GM18907 (cell line): ENCODE results near the gene CCDC97.

Experiments used
- ATAC-seq: cut with Tn5 transposase; IDR thresholded peaks from one replicate; pipeline ENCODE4 v1.9.1; 2021; ENCODE audit warnings: mild to moderate bottlenecking, moderate library complexity; ENCODE audit not compliant: unreplicated experiment

CCDC97 gene

GRCh38 chr19:41297628-41298347, 12.2 kb upstream of the CCDC97 start:
- peak; percentile 72 for ATAC-seq

- peak; percentile 16 for ATAC-seq
Measured at GRCh38 chr19:41298348-41298964, 11.5 kb upstream of the CCDC97 start.

GRCh38 chr19:41299046-41299754, 10.8 kb upstream of the CCDC97 start:
- ATAC-seq, result no peak

GRCh38 chr19:41299755-41300089, 10.2 kb upstream of the CCDC97 start:
- no peak for ATAC-seq

GRCh38 chr19:41300555-41300954, 9.4 kb upstream of the CCDC97 start:
- no peak for ATAC-seq

GRCh38 chr19:41302624-41303351, 7.2 kb upstream of the CCDC97 start:
- ATAC-seq, result peak; percentile 35

GRCh38 chr19:41303954-41304353, 6.0 kb upstream of the CCDC97 start:
- no peak for ATAC-seq

- ATAC-seq, result no peak
Measured at GRCh38 chr19:41304706-41305483, 5.1 kb upstream of the CCDC97 start.

GRCh38 chr19:41305927-41306793, 3.8 kb upstream of the CCDC97 start:
- no peak for ATAC-seq

- ATAC-seq, result no peak
Measured at GRCh38 chr19:41307090-41307875, 2.7 kb upstream of the CCDC97 start.

- no peak for ATAC-seq
Measured at GRCh38 chr19:41307954-41308449, 2.0 kb upstream of the CCDC97 start.

GRCh38 chr19:41308450-41309179, 1.4 kb upstream of the CCDC97 start:
- peak; percentile 47 for ATAC-seq

- ATAC-seq, result no peak
Measured at GRCh38 chr19:41309180-41310032, 566 bp upstream of the CCDC97 start.

- no peak for ATAC-seq
Measured at GRCh38 chr19:41311072-41311471, 1.1 kb downstream of the CCDC97 start.

GRCh38 chr19:41311613-41312012, 1.6 kb downstream of the CCDC97 start:
- ATAC-seq, result no peak

GRCh38 chr19:41316306-41316920, 6.4 kb downstream of the CCDC97 start:
- no peak for ATAC-seq
